ENCODE measurements around the gene KANSL3.
"Not testable (repeated sequence)": the region's sequence is repeated elsewhere in the genome, so short reads cannot be mapped to it uniquely, and the experiment has no call there.

The KANSL3 gene

DNA sequence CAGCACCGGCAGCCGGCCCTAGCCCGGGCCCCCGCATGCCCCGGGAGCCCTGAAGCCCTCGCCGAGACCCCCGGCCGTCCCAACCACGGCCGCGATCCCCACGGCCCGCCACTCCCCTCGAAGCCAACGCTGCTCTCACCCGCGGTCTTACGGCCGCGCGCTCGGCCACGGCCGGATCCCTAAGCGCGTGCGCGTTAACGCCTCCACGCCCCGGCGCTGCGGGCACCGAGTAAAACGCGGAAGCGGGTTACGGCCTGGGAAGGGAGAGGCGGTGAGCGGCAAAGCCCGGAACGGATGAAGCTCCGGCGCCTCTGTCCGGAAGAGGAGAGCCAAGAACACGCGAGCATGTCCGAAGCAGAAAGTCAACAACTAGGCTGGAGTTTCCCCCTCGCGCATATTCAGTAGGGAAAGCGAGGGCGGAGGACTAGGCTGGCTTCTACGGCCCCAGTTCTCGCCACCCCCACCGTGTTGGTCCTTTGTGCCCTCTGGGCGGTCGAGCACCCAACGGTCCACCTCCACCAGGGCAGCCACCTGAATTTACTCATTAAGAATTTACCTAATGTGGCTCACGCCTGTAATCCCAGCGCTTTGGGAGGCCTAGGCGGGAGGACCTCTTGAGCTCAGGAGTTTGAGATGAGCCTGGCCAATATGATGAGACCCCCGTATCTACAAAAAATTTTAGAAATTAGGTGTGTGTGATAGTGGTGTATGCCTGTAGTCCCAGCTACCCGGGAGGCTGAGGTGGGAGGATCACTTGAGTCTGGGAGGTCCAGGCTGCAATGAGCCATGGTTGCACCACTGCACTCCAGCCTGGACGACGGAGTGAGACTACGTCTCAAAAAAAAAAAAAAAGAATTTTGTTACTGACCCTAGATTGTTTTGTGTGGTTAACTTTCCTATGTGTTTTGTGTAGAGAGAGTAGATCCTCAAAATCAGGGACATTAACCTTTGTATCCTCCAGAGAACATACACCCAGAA is at the start of gene KANSL3:
TSS of gene KANSL3 (minus strand) at position 169 of the 978 bp plus-strand sequence. CDS start 1,177 bp downstream, outside the sequence.
- peak; percentile 54 for DNase-seq

DNA sequence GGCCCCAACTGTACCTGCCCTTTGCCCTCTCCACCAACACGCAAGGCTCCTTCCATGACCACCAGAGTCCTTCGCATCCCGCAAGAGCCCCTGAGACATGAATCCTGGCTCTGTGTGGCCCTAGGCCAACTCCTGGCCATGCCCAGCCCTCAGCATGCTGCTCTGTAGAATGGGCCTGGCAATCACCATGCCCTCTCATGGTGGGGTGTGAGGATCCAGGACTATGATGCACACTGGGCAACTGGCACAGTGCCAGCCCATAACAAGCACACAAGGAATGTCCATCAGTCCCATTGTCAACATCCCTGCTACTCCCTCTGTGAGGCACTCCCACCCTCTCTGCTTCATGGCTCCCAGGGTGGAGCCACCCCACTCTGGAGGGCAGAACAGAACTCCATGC is 49.2 kb upstream of the KANSL3 start:
- no peak for DNase-seq

DNA sequence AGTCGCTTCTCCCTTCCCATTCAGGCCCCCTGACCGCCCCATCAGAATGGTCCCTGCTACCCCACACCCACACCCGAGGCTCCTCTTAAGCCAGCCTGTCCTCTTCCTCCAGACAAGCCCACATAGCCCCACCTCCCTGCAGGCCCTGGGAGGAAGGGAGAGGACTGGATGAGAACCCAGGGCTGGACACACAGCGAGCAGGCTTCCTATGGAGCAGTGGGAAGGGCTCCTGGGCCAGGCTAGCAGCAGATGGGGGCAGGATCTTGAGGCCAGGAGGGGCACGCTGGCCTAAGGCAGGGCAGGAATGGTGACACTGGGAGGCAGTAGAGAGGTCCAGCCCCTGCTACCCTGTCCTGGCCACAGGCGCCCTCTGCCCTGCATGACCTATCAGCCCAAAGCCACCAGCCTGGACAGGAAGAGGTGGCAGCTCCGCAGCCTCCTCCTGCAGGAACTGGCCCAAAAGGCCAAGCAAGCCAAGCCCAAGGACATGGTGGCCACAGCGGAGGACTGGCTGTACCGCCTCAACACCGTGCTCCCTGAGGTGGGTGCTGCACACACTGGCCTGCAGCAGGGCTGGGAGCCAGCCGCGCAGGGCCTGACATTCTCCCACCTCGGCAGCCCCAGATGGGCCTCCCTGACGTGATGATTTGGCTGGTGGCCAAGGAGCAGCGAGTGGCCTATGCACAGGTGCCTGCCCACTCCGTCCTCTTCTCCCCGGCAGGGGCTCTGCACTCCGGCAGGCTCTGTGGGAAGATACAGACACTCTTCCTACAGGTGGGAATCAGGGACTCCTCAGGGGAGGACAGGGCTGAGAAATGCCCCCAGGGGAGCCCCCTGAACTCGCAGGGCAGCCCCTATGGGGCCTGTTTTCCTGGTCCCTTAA is 47.7 kb upstream of the KANSL3 start:
- DNase-seq: peak; percentile 48

DNA sequence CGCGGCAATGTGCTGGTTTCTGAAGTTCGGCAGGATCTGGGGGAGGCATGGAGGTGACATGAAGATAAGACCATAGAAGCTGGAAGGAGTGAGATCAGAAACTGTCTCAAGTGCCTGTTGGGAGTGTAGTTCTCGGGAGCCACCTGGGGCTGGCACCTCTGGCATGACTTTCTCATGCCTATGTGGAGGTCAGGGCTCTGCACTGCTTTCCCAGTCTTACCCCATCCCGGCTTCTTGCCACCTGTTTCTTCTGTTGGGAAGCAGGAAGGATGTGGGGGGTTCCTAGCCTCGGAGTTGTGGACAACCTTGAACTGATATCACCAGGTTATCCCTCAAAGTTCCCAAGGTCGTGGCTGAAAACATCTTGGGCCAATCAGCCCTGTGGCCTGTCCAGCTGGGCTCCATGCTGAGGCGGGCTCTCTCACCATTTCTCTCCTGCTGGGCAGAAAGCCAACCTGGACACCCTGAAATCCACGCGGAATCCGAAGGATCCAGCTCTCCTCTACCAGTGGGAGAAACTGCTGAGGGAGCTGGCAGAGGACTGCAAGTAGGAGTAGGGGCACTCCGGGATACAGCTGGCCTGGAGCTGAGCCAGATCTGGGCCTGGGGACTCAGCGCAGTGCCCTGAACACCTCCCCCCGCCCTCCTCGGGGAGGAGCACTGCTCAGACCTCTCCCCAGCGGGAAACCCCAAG is 46.9 kb upstream of the KANSL3 start:
- no peak for DNase-seq

DNA sequence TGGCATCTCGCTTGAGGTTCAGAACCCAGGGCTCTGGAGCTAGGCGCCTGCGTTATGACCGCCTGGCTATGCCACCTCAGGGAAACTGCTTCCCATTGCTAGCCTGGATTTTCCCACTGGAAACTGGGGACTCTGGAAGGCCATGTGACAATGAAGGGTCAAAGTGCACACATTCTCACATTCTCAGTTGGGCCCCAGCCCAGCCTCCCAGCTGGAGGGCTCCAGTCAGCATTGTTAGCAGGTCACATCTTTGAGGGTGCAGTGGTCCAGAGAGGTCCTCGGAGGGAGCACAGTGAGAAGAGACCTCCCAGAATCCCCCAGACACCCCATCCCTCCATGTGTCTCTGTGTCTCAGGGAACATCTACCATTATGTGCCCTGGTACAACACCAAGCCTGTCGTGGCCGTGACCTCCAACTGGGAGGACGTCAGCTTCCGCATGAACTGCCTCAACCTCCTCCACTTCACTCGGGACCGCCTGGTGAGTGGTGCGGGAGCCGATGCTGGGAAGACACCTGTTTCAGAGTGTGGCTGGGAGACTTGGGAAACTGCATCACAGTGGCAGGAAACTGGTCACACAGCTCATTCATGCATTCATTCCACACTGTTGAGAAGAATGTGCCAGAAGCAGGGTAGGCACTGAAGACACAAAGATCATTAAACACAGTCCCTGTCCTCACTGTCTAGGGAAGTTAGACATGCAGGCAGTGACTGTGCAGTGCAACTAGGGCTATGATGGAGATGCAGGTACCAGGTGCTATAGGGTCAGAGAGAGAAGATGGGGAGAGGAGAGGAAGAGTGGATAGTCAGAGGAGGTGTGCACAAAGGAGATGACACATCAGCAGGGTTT is 46.1 kb upstream of the KANSL3 start:
- no peak for DNase-seq

DNA sequence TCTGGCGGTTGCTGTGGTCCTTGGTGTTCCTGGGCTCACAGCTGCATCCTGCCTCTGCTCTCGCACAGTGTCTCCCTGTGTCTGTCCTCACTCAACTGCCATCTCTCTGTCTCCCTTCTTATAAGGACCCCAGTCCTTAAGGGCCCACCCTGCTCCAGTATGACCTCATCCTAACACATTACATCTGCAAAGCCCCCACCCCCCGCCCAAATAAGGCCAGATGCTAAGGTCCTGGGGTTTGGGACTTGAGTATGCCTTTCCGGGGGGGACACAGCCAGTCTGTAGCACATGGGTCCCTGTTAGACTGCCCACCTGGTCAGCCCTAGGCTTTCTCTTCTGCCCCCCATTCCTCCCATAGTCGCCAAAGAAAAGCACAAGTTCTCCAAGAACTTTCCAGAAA is 45.2 kb upstream of the KANSL3 start:
- no peak for DNase-seq

DNA sequence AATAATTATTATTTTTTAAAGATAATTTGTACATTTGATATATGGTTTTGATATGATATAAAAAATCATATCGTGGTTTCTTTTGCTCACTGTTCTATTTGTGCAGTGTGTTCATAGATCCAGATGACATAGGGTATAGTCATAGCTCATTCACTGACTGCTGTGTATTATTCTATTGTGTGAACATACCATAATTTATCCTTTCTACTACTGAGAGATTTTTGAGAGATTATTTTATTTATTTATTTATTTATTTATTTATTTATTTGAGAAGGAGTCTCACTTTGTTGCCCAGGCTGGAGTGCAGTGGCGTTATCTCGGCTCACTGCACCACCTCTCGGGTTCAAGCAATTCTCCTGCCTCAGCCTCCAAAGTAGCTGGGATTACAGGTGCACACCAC is 43.4 kb upstream of the KANSL3 start:
- no peak for DNase-seq

DNA sequence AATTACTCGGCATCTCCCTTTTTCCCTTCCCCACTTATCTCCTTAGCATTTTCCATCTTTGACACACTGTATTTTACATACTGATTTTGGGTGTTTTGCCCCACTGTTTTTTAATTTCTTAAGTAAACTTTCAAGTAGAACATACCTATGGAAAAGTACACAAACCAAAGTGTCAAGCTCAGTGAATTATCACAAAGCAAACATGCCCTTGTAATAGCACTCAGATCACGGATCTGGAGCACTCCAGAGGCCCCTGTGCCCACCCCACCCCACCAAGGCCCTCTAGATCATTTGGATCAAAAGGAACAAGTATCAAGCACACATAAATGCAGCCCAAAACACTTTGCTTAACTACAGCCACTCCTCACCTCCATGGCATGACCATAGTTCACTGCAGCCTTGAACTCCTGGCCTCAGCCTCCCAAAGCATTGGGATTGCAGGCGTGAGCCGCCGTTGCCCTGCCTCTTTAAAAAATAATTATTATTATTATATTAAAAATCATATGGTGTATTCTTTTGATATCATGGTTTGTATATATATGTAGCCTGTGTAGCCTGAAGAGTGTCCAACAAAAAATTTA is 42.5 kb upstream of the KANSL3 start:
- DNase-seq: no peak

DNA sequence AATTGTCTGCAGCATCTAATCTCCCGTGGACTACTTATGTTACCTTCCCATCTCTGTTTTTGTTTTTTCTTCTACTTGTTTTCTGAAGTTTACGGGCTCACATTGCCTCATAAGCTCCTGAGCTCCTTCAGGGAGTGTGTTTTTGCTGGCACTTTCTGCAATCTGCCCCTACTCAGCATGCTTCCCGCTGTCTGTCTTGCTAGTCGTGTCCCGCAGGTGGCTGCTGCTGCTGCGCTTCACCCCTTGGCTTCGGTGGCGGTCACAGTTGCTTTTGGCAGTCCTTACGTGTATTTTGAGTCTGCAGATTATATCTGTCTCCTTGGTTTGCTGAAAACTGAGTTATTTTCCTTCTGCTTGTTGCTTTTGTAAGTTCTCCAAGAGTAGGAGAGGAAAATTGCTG is 41.7 kb upstream of the KANSL3 start:
- DNase-seq: no peak

DNA sequence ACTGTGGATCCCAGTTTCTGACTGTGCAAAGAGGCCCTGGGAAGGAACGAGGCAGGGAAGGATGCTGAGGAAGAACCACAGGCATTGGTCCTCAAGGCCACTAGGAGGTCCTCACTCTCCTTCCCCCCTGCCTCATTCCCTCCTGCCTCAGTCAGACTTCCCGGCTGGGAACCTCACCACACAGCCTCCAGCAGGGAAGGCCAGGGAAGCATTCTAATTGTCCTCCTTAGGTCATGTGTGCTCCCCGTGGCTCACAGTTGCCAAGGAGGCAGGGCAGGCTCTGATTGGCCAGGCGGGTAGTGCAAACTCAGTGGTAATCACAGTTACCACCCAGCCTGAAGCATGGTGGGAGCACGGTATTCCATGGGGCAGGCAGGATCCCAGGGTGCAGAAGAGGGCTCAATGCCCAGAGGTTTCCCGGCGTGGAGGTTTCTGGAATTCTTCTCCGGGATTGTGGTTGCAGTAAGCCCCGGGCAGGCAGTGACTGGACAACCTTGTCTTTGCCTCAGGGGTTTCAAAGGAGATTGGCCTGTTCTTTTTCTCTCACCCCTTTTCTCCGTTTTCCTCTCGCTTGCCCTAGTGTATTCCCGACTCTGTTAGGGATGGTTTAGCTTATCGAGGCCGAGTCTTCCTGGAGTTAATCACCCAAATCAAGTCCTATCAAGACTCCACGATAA is 31.6 kb upstream of the KANSL3 start:
- DNase-seq: no peak

DNA sequence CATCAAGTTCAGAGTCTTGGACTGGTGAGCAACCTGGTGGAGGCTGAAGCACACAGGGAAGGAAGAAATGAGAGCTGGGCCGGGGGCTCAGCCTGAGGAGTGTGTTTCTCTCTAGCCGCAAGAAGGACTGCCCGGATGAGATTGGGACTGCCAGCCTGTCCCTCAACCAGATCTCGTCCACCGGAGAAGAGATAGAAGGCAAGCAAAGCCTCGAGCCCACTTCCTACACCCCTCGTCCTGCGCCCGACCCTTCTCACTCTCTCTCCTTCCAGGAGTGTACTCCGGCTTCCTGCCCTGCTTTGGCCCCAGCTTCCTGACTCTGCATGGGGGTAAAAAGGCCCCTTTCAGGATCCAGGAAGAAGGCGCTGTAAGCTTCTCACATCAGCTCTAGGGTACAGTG is 30.7 kb upstream of the KANSL3 start:
- no peak for DNase-seq

DNA sequence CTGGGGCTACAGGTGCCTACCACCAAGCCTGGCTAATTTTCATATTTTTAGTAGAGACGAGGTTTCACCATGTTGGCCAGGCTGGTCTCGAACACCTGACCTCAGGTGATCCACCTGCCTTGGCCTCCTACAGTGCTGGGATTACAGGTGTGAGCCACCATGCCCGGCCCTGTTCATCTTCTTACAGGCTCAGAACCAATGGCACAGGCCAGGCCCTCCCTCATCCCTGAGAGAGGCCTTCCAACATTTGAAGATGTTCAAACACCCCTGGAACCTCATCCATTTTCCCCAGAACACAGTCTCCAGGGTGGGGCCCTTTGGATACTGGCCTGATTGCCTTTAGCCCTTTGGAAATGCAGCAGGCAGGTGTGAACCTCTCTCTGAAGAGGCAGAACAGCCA is 27.6 kb upstream of the KANSL3 start:
- DNase-seq: not testable (repeated sequence)

DNA sequence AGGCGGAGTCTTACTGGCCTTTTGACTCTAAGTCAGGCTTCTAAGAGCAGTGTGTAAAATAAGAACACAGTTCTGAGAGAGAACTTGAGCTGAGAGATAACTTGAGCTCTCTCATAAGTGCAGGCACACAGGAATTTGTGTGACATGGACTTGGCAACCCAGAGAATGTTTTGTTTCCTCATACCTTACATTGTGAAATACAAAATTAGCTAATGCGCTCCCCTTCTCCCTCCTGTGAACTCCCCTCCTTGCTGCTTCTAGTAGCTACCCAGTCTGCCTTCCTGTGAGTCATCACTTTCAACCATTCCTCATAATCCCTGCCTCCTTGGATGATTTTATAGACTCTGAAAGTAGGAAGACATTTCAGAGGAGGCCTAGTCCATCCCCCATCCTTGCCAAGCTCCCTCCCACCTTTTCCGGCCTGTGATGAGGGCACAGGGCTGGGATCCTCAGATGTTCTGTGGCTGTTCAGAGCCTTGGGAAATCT is 27.0 kb upstream of the KANSL3 start:
- no peak for DNase-seq

DNA sequence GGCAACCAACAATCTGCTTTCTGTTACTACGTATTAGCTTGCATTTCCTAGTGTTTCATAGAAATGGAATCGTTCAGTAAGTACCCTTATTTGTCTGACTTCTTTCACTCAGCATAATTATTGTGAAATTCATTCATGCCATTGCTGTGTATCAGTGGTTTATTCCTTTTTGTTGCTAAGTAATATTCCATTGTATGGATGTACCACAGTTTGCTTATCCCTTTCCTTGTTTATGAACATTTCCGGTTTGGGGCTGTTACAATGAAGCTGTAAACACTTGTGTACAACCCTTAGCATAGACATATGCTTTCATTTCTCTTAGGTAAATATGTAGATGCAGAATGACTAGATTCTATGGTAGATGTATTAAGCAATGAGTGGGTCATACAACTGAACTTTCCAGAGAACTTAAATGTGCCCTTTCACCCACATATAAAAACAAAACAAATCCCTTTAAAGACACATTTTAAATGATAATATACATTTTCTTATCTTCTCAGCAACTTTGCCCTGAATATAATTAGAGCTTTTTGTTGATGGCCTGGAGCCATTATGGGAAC is 26.3 kb upstream of the KANSL3 start:
- no peak for DNase-seq

DNA sequence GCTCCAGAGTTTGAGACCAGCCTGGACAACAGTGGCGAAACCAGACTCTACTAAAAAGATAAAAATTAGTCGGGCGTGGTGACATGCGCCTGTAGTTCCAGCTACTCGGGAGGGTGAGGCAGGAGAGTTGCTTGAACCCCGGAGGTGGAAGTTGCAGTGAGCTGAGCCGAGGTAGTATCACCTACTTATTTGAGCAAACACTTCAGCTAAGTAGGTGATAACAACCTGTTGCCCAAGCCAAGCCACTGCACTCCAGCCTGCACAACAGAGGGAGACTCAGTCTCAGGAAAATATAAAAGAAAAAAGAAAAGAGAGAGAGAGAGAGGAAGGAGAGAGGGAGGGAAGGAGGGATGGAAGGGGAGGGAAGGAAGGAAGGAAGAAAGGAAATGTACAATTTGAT is 25.7 kb upstream of the KANSL3 start:
- no peak for DNase-seq

DNA sequence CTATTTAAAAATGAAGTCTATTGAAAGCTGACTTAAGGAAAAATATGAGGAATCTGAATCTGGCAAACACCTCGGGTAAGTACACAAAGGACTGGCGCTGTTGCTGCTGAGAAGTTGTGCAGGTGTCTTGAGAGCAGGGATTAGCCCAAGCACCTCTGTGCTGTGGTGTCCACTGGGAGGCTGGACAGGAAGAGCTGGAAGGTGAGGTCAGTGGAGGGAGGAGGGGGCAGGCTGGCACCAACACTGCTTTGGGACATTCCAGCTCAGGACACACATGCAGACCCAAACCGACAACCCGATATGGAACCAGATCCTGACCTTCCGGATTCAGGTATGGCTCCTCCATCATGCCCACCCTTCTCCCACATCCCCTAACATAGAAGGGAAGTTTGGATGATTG is 25.1 kb upstream of the KANSL3 start:
- no peak for DNase-seq

DNA sequence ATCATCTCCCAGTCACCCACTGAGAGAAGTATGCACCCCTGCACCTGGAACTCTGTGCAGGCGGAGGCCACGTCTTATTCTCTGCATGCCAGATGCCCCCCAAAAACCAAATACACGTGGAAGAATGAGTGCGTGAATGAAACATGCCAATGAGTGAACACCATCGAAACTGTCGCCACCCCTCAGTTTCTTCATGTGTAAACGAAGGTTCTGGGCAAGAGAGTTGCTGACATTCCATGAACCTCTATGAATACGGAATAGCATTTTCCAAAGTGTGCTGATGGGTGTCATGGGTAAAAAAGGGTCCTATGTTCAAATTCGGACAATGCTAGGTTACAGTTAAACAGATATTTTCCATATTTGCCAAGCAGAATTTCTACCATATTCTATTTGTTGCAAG is 24.2 kb upstream of the KANSL3 start:
- no peak for DNase-seq

DNA sequence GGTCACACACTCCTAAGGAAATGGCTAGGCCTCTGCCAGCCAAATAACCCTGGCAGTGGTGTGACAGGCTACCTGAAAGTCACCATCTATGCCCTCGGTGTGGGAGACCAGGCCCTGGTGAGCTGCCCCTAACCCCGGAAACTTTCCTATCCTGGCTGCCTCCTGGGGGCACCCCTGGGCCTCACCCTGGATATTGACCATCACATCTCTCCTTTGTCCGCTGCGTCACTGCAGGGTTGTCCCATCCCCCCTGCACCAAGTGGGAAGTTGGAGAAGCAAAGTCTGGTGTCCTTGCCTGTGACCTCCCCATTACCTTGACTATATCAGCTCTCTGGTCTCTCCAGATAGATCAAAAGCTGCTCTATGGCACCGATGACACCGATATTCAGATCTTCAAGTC is 23.2 kb upstream of the KANSL3 start:
- no peak for DNase-seq

DNA sequence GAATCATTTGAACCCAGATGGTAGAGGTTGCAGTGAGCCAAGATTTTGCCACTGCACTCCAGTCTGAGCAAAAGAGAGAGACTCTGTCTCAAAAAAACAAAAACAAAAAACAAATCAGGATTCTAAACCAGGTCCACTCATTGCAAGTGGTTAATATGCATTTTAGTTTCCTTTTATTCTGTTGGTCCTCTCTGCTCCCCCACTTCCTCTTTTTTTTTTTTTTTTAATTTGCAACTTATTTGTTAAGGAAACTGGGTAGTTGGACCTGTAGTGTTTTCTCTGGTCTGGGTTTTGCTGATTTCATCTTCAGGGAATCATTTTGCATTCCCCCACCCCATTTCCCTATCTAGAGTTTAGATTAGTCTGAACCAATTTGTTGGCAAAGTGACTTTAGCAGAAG is 18.4 kb upstream of the KANSL3 start:
- DNase-seq: no peak

DNA sequence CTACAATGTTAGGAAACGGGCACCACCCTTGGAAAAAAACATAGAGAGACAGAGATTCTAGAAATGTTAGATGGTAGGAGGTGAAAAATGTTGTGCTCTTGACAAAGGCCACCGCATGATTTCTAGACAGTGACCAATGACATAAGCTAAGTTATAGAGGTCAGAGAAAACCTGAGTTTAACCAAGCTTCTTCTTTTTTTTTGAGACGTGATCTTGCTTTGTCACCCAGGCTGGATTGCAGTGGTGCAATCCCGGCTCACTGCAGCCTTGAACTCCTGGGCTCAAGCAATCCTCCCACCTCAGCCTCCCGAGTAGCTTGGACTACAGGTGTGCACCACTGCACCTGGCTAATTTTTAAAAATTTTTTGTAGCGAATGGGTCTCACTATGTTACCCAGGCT is 17.4 kb upstream of the KANSL3 start:
- no peak for DNase-seq

DNA sequence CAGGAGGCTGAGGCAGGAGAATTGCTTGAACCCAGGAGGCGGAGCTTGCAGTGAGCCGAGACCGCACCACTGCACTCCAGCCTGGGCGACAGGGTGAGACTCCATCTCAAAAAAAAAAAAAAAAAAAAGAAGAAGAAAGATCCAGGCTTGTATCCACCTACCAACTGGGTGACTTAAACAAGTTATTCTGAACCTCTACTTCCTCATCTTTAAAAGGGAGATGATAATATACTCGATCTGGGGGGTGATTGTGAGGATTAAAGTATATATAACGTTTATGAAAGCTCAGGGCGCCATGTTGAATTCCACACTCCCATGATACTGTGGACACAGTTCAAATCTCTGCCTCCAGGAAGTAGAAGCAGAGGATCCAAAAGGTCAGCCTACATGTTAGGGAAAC is 16.7 kb upstream of the KANSL3 start:
- DNase-seq: not testable (repeated sequence)
